Activated naive CD8-positive, alpha-beta T cell treated with anti-CD3 and anti-CD28 coated beads for 36 hours (primary cell): ENCODE results near the gene UGT8. TPM values are rescaled to one million over a fixed set of nuclear protein-coding genes. Genes with fewer than 3 reads are reported as not detected.

ENCODE experiments used
- DNase-seq: peaks from one replicate; pipeline ENCODE4 v3.0.0; 2021
- H3K27ac Mint-ChIP-seq: one replicate; pipeline ENCODE4 v1.8.0; 2022; ENCODE audit warnings: mild to moderate bottlenecking, moderate library complexity, mixed read lengths
- H3K27me3 Mint-ChIP-seq: one replicate; pipeline ENCODE4 v1.8.0; 2022; ENCODE audit warnings: mild to moderate bottlenecking, mixed read lengths
- H3K36me3 Mint-ChIP-seq: one replicate; pipeline ENCODE4 v1.8.0; 2021; ENCODE audit warnings: mild to moderate bottlenecking, mixed read lengths
- H3K4me1 Mint-ChIP-seq: one replicate; pipeline ENCODE4 v1.8.0; 2021; ENCODE audit warnings: mixed read lengths
- H3K4me3 Mint-ChIP-seq: one replicate; pipeline ENCODE4 v1.8.0; 2022; ENCODE audit warnings: mild to moderate bottlenecking, moderate library complexity, mixed read lengths
- H3K9me3 Mint-ChIP-seq: one replicate; pipeline ENCODE4 v1.8.0; 2022; ENCODE audit warnings: mixed read lengths
- total RNA-seq, 2 experiments: library from RNA; stranded (reverse); gene quantifications; one replicate each; pipeline ENCODE4 v1.2.3, GENCODE V29; 2021

The UGT8 gene
- total RNA-seq, 2 experiments from 2014 or later = 0.12 to 0.30 TPM

DNA sequence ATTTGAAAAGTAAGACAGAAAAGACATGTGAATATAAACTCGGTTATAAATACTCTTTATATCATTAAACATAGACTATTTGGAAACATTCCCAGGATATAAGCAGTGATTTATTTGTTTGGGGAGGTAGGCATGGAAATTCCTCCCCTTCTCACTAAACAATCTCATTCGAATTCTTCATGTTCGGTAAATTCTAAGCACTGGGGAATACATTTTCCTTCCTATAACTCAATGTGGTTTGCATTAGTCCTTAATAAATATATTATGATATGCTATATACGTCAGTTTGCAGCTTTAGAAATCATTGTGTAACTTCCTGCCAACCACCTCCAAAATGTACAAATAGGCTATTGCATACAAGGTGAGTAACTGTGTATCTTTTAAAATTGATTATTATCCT, 99.6 kb downstream of the UGT8 start:
- no peaks in the 10 kb centered on the region for H3K9me3 Mint-ChIP-seq
- no peaks in the 10 kb centered on the region for H3K36me3 Mint-ChIP-seq
- no peak for DNase-seq
- no peaks in the 10 kb centered on the region for H3K4me1 Mint-ChIP-seq
- H3K27ac Mint-ChIP-seq = no peak overlapping the region
- H3K4me3 Mint-ChIP-seq = no peak overlapping the region
- H3K27me3 Mint-ChIP-seq = peaks cover 4% of the 10 kb centered on the region

DNA sequence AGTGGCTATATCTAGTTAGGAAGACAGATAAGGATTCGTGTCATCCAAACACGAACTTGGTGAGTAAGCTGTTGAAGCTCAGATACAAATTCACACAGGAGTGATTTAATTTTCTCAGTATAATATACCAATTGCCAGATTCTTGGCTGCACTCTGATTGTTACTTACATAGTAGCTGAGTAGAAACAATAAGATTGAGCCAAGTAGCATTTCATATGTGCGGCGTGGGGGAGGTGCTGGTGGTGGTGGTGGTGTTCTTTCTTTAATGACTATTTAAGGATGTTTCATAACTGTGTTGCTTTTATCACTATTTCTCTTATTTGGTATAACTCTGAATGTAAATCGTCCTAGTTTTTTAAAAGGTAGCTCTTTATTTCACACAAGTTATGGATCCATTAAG, 102.9 kb downstream of the UGT8 start:
- no peak for DNase-seq
- Mint-ChIP-seq H3K4me1 (no peaks in the 10 kb centered on the region), H3K4me3 (no peak overlapping the region), H3K36me3 (no peaks in the 10 kb centered on the region), H3K27ac (no peak overlapping the region), H3K9me3 (no peaks in the 10 kb centered on the region), H3K27me3 (no peaks in the 10 kb centered on the region)

- Mint-ChIP-seq H3K27me3 (peaks cover 15% of the 10 kb centered on the region), H3K36me3 (no peaks in the 10 kb centered on the region), H3K27ac (no peak overlapping the region), H3K9me3 (no peaks in the 10 kb centered on the region), H3K4me3 (no peak overlapping the region), H3K4me1 (no peaks in the 10 kb centered on the region)
- DNase-seq = no peak
Observed at GRCh38 chr4:114717432-114717831, 118.8 kb downstream of the UGT8 start.

- H3K27ac Mint-ChIP-seq = no peak overlapping the region
- H3K4me3 Mint-ChIP-seq = no peak overlapping the region
- no peaks in the 10 kb centered on the region for H3K4me1 Mint-ChIP-seq
- H3K36me3 Mint-ChIP-seq = no peaks in the 10 kb centered on the region
- no peaks in the 10 kb centered on the region for H3K27me3 Mint-ChIP-seq
- no peak for DNase-seq
- no peaks in the 10 kb centered on the region for H3K9me3 Mint-ChIP-seq
Observed at GRCh38 chr4:114725066-114725465, 126.5 kb downstream of the UGT8 start.

DNA sequence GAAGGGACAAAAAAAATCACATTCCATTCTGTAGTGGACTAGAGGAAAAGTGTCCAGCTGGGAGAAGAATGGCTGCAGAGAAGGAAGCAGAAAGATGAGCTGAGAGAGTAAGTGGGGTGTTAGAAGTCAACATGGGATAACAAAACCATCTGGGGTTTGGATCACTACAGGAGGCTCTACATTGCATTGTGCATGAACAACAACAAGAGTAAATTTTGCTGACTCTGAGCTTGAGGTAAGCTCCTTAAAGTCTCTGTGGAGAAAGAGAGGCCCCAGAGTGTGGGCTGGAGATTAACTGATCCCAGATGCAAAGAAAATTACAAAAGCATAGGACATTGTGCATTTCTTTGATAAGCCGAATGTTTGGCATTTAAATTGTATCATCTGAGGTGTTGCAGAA, 128.9 kb downstream of the UGT8 start:
- DNase-seq = no peak
- no peak overlapping the region for H3K4me3 Mint-ChIP-seq
- H3K27me3 Mint-ChIP-seq = no peaks in the 10 kb centered on the region
- no peaks in the 10 kb centered on the region for H3K4me1 Mint-ChIP-seq
- H3K36me3 Mint-ChIP-seq = no peaks in the 10 kb centered on the region
- H3K9me3 Mint-ChIP-seq = no peaks in the 10 kb centered on the region
- H3K27ac Mint-ChIP-seq = no peak overlapping the region
